EL (cell line): ENCODE measurements around the gene MEMO1.
A peak's percentile ranks its signal among the peaks of the same experiment; 100 is the strongest.
"Not testable (repeated sequence)": the region's sequence is repeated elsewhere in the genome, so short reads cannot be mapped to it uniquely, and the experiment has no call there.

Experiments used
- DNase-seq: peaks from one replicate; pipeline ENCODE4 v3.0.0-alpha.2; 2016

The MEMO1 gene

GRCh38 chr2:31956934-31957333 lies 53.9 kb downstream of the MEMO1 start:
- DNase-seq, result not testable (repeated sequence)

GRCh38 chr2:31956312-31956711 lies 54.5 kb downstream of the MEMO1 start:
- DNase-seq, result no peak

GRCh38 chr2:31953095-31953494 lies 57.7 kb downstream of the MEMO1 start:
- not testable (repeated sequence) for DNase-seq

DNA sequence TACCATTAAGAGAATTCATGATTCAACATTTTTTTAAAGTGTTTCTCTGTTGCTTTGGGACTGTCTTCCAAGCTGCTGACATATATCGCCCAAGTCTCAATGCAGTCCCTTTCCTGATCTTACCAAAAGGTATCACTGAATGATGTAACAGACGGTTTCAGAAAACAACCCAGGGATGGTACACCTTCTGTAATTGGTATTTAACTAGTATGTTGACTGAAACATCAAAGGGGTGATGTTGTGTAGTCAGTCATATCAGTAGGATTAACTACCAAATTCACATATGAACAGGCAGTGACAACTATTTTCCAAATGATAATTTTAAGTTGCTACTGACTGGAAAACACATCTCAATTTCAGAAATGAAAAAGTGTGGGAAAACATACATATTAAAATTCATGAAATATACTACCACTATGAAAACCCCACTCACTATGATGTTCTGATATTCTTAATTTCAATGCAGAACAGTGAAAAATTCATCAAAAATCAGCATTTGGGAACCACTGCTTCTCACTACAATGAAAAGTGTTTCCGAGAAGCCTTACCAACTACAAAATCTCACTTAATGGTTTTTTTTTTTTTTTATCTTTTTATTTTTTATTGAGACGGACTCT lies 59.8 kb downstream of the MEMO1 start:
- DNase-seq, result no peak

- DNase-seq, result no peak
Observed at GRCh38 chr2:31947871-31948270, 62.9 kb downstream of the MEMO1 start.

- no peak for DNase-seq
Observed at GRCh38 chr2:31946838-31947237, 64.0 kb downstream of the MEMO1 start.

- DNase-seq, result peak; percentile 43
Observed at GRCh38 chr2:31945572-31945935, 65.3 kb downstream of the MEMO1 start.

GRCh38 chr2:31944828-31945571 lies 65.8 kb downstream of the MEMO1 start:
- no peak for DNase-seq

GRCh38 chr2:31943636-31944225 lies 67.1 kb downstream of the MEMO1 start:
- DNase-seq, result no peak

GRCh38 chr2:31940920-31941319 lies 69.9 kb downstream of the MEMO1 start:
- DNase-seq, result no peak

GRCh38 chr2:31937741-31938140 lies 73.1 kb downstream of the MEMO1 start:
- DNase-seq, result peak; percentile 38

GRCh38 chr2:31935370-31935769 lies 75.4 kb downstream of the MEMO1 start:
- no peak for DNase-seq

GRCh38 chr2:31933066-31933465 lies 77.7 kb downstream of the MEMO1 start:
- DNase-seq, result no peak

DNA sequence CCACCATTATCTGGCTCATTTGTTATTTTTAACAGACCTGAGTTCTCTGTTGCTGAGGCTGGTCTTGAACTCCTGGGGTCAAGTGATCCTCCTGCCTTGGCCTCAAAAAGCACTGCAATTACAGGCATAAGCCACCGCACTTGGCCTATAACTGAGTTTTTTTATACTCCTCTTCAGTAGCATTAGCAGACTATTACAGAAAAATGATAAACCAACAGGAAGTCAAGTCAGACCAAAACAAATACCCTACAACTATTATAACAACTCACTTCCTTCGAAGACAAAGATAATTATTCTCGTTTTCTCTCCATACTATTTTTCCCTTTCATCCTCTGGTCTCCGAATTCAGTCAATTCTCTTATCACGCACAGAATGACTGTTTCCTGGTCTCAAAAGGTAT lies 78.2 kb downstream of the MEMO1 start:
- no peak for DNase-seq

DNA sequence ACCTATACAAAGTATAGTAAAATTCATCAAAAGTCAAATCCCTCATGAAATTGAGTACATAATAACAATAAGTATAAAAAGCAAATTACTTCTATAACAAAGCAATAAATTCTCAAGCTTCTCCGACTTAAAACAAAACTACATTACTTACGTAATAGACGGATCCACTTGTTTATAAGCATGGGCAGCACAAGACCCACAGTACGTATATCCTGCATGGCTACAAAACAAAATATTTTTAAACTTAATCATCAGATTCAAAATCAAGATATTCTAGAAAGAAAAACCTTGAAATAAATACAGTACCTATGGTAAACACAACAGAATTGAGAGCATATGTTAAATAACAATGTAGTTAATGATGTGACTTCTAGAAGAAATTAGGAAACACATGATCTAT lies 78.9 kb downstream of the MEMO1 start:
- no peak for DNase-seq

DNA sequence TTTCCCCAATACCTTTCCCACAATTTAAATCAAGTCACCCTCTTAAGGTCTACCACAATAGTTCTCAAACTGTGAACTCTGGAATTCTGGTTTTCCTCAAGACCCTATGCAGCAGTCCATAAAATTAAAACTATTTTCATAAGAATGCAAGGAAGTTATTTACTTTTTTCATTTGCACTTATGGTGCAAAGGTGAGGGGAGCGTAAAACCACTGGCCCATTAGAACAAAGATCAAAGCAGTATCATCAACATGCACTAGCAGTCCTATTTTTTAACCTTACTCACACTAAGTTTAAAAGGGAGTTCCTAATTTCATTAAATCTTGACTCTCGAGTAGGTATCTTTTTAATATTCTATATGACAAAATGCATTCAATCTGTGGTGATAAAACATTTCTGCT lies 85.3 kb downstream of the MEMO1 start:
- DNase-seq, result no peak

GRCh38 chr2:31923662-31924061 lies 87.1 kb downstream of the MEMO1 start:
- no peak for DNase-seq

GRCh38 chr2:31922542-31923408 lies 88.0 kb downstream of the MEMO1 start:
- no peak for DNase-seq

GRCh38 chr2:31920962-31921361 lies 89.8 kb downstream of the MEMO1 start:
- DNase-seq, result no peak

GRCh38 chr2:31919499-31919898 lies 91.3 kb downstream of the MEMO1 start:
- DNase-seq, result no peak

DNA sequence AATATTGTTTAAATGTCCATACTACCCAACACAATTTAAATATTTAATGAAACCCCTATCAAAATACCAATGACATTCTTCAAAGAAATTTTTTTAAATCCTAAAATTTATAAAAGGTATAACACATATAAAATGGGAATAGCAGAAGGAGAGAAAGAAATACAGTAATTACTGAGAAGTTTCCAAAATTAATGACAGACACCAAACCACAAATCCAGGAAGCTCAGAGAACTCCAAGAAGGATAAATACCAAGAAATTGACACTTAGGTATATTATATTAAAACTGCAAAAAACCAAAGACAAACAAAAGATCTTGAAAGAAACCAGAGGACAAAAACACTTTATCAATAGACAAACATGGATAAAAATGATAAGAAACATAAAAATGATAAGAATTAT lies 101.1 kb downstream of the MEMO1 start:
- no peak for DNase-seq

DNA sequence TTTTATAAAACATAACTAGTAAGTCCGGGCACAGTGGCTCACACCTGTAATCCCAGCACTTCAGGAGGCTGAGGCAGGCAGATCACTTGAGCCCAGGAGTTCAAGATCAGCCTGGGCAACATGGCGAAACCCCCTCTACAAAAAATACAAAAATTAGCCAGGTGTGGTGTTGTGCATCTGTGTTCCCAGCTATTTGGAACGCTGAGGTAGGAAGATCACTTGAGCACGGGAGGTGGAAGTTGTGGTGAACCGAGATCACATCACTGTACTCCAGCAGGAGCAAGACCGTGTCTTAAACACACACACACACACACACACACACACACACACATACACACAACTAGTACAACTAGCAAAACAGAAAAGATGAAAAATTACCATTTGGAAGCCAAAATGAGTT lies 103.3 kb downstream of the MEMO1 start:
- DNase-seq, result not testable (repeated sequence)

GRCh38 chr2:31903109-31903780 lies 107.6 kb downstream of the MEMO1 start:
- no peak for DNase-seq
